ENCODE measurements around the gene ASGR2.

DNA sequence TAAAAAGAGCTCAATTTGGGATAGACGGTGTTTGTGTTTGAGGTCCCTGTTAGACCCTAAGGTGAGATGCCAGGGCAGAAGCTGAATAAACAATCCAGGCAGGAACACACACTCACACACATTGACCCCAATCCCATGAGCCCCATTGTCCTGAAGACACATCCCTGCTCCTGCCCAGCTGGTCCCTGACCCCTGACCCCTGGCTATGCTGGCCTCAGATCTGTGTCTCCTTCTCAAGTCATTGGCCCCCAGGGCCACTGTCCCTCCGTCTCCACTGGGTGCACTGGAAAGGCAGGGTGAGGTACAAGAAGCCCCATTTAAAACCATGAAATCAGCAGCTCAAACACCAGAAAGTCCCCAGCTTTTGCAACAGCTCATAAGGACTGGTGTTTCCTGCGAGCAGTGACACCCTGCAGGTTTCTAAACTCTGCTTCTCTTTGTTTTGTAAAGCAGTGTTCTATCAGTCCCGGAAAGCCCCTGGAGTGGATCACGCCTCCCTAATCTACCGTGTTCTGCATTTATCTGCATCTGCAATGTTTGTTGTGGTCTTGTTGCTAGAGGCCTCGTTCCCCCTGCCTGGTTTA, 18.0 kb upstream of the ASGR2 start:
- TF ChIP-seq, protein P1, sequence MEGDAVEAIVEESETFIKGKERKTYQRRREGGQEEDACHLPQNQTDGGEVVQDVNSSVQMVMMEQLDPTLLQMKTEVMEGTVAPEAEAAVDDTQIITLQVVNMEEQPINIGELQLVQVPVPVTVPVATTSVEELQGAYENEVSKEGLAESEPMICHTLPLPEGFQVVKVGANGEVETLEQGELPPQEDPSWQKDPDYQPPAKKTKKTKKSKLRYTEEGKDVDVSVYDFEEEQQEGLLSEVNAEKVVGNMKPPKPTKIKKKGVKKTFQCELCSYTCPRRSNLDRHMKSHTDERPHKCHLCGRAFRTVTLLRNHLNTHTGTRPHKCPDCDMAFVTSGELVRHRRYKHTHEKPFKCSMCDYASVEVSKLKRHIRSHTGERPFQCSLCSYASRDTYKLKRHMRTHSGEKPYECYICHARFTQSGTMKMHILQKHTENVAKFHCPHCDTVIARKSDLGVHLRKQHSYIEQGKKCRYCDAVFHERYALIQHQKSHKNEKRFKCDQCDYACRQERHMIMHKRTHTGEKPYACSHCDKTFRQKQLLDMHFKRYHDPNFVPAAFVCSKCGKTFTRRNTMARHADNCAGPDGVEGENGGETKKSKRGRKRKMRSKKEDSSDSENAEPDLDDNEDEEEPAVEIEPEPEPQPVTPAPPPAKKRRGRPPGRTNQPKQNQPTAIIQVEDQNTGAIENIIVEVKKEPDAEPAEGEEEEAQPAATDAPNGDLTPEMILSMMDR (conservative IDR thresholded peaks at IDR 0.05 in 1 of 2, IDR thresholded peaks at IDR 0.05 in 1 of 2; ENCODE audit: low read depth in 1 of 2, low read length in 2 of 2): no peak
- no peak for TF ChIP-seq EZH2 (IDR thresholded peaks at IDR 0.05; ENCODE audit: low read length, missing control alignments)

Data from fibroblast of lung (primary cell).